Measurements from ENCODE around the gene ARHGEF38.
"Not testable (repeated sequence)": the region's sequence is repeated elsewhere in the genome, so short reads cannot be mapped to it uniquely, and the experiment has no call there.

ARHGEF38 gene

DNA sequence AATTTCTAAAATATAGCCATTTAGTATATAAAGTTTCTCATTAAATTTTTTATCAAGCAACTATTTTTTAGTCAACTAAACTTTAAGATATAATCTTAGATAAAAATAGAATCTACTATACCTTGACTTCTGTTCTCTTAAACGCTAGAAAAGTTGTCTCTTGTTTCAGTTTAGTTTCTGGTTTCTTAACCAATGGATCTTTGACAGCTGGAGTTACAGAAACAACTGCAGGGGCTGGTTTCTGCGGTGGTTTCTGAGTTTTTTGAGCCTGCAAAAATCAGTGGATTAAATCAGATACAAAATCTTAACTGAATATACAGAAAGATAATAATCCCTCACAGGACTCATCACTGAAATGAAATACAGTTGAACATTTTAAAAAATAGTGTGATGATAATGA, 134.2 kb downstream of the ARHGEF38 start:
- H3K27ac ChIP-seq (ENCODE audit: extremely low read depth, low read depth, low read length): no peak overlapping the region
- ChIA-PET POLR2A (no interaction called here), CTCF (no interaction called here)
- peaks cover 19 to 72% of the 10 kb centered on the region in 2 experiments for H3K36me3 ChIP-seq (ENCODE audit: control insufficient read depth in 2 of 2, insufficient read depth in 1 of 2, low read length in 2 of 2)
- H3K4me3 ChIP-seq (ENCODE audit: low read depth, low read length): no peak overlapping the region
- no peaks in the 10 kb centered on the region for H3K4me1 ChIP-seq (ENCODE audit: control insufficient read depth, insufficient read depth, low read length)
- TF ChIP-seq ZNF16 (tag by site-specific recombination; IDR thresholded peaks at IDR 0.05; ENCODE audit: low read depth) (no peak), ZNF664 (tag by site-specific recombination; IDR thresholded peaks at IDR 0.05) (no peak), TRIM28 (IDR thresholded peaks at IDR 0.05; ENCODE audit: borderline replicate concordance, low read length) (no peak), ZNF302 (tag by site-specific recombination; IDR thresholded peaks at IDR 0.05; ENCODE audit: low read depth) (no peak), ZNF394 (tag by site-specific recombination; IDR thresholded peaks at IDR 0.05; ENCODE audit: borderline replicate concordance) (no peak), ZBTB48 (tag by site-specific recombination; IDR thresholded peaks at IDR 0.05) (no peak), SALL2 (tag by site-specific recombination; IDR thresholded peaks at IDR 0.05; ENCODE audit: borderline replicate concordance) (no peak), ZNF146 (tag by site-specific recombination; IDR thresholded peaks at IDR 0.05) (no peak), ZNF623 (tag by site-specific recombination; IDR thresholded peaks at IDR 0.05) (no peak), ZNF10 (tag by site-specific recombination; IDR thresholded peaks at IDR 0.05) (no peak), ZNF558 (tag by site-specific recombination; IDR thresholded peaks at IDR 0.05) (no peak)
- TF ChIP-seq, protein P1, sequence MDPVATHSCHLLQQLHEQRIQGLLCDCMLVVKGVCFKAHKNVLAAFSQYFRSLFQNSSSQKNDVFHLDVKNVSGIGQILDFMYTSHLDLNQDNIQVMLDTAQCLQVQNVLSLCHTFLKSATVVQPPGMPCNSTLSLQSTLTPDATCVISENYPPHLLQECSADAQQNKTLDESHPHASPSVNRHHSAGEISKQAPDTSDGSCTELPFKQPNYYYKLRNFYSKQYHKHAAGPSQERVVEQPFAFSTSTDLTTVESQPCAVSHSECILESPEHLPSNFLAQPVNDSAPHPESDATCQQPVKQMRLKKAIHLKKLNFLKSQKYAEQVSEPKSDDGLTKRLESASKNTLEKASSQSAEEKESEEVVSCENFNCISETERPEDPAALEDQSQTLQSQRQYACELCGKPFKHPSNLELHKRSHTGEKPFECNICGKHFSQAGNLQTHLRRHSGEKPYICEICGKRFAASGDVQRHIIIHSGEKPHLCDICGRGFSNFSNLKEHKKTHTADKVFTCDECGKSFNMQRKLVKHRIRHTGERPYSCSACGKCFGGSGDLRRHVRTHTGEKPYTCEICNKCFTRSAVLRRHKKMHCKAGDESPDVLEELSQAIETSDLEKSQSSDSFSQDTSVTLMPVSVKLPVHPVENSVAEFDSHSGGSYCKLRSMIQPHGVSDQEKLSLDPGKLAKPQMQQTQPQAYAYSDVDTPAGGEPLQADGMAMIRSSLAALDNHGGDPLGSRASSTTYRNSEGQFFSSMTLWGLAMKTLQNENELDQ (tag by site-specific recombination; IDR thresholded peaks at IDR 0.05; ENCODE audit: low read depth): no peak
- TF ChIP-seq, protein P2, sequence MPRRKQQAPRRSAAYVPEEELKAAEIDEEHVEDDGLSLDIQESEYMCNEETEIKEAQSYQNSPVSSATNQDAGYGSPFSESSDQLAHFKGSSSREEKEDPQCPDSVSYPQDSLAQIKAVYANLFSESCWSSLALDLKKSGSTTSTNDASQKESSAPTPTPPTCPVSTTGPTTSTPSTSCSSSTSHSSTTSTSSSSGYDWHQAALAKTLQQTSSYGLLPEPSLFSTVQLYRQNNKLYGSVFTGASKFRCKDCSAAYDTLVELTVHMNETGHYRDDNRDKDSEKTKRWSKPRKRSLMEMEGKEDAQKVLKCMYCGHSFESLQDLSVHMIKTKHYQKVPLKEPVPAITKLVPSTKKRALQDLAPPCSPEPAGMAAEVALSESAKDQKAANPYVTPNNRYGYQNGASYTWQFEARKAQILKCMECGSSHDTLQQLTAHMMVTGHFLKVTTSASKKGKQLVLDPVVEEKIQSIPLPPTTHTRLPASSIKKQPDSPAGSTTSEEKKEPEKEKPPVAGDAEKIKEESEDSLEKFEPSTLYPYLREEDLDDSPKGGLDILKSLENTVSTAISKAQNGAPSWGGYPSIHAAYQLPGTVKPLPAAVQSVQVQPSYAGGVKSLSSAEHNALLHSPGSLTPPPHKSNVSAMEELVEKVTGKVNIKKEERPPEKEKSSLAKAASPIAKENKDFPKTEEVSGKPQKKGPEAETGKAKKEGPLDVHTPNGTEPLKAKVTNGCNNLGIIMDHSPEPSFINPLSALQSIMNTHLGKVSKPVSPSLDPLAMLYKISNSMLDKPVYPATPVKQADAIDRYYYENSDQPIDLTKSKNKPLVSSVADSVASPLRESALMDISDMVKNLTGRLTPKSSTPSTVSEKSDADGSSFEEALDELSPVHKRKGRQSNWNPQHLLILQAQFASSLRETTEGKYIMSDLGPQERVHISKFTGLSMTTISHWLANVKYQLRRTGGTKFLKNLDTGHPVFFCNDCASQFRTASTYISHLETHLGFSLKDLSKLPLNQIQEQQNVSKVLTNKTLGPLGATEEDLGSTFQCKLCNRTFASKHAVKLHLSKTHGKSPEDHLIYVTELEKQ (tag by site-specific recombination; IDR thresholded peaks at IDR 0.05; ENCODE audit: borderline replicate concordance): no peak
- TF ChIP-seq, protein P3, sequence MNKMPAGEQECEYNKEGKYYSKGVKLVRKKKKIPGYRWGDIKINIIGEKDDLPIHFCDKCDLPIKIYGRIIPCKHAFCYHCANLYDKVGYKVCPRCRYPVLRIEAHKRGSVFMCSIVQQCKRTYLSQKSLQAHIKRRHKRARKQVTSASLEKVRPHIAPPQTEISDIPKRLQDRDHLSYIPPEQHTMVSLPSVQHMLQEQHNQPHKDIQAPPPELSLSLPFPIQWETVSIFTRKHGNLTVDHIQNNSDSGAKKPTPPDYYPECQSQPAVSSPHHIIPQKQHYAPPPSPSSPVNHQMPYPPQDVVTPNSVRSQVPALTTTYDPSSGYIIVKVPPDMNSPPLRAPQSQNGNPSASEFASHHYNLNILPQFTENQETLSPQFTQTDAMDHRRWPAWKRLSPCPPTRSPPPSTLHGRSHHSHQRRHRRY (tag by site-specific recombination; IDR thresholded peaks at IDR 0.05): no peak
- TF ChIP-seq, protein P4, sequence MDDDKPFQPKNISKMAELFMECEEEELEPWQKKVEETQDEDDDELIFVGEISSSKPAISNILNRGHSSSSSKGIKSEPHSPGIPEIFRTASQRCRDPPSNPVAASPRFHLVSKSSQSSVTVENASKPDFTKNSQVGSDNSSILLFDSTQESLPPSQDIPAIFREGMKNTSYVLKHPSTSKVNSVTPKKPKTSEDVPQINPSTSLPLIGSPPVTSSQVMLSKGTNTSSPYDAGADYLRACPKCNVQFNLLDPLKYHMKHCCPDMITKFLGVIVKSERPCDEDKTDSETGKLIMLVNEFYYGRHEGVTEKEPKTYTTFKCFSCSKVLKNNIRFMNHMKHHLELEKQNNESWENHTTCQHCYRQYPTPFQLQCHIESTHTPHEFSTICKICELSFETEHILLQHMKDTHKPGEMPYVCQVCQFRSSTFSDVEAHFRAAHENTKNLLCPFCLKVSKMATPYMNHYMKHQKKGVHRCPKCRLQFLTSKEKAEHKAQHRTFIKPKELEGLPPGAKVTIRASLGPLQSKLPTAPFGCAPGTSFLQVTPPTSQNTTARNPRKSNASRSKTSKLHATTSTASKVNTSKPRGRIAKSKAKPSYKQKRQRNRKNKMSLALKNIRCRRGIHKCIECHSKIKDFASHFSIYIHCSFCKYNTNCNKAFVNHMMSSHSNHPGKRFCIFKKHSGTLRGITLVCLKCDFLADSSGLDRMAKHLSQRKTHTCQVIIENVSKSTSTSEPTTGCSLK (tag by site-specific recombination; IDR thresholded peaks at IDR 0.05): no peak
- TF ChIP-seq, protein P5, sequence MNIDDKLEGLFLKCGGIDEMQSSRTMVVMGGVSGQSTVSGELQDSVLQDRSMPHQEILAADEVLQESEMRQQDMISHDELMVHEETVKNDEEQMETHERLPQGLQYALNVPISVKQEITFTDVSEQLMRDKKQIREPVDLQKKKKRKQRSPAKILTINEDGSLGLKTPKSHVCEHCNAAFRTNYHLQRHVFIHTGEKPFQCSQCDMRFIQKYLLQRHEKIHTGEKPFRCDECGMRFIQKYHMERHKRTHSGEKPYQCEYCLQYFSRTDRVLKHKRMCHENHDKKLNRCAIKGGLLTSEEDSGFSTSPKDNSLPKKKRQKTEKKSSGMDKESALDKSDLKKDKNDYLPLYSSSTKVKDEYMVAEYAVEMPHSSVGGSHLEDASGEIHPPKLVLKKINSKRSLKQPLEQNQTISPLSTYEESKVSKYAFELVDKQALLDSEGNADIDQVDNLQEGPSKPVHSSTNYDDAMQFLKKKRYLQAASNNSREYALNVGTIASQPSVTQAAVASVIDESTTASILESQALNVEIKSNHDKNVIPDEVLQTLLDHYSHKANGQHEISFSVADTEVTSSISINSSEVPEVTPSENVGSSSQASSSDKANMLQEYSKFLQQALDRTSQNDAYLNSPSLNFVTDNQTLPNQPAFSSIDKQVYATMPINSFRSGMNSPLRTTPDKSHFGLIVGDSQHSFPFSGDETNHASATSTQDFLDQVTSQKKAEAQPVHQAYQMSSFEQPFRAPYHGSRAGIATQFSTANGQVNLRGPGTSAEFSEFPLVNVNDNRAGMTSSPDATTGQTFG (tag by site-specific recombination; IDR thresholded peaks at IDR 0.05; ENCODE audit: borderline replicate concordance): no peak
- TF ChIP-seq, protein P6, sequence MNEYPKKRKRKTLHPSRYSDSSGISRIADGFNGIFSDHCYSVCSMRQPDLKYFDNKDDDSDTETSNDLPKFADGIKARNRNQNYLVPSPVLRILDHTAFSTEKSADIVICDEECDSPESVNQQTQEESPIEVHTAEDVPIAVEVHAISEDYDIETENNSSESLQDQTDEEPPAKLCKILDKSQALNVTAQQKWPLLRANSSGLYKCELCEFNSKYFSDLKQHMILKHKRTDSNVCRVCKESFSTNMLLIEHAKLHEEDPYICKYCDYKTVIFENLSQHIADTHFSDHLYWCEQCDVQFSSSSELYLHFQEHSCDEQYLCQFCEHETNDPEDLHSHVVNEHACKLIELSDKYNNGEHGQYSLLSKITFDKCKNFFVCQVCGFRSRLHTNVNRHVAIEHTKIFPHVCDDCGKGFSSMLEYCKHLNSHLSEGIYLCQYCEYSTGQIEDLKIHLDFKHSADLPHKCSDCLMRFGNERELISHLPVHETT (tag by site-specific recombination; IDR thresholded peaks at IDR 0.05): no peak
- no peaks in the 10 kb centered on the region for H3K9me3 ChIP-seq (ENCODE audit: control insufficient read depth, insufficient read depth, low read depth, low read length)

DNA sequence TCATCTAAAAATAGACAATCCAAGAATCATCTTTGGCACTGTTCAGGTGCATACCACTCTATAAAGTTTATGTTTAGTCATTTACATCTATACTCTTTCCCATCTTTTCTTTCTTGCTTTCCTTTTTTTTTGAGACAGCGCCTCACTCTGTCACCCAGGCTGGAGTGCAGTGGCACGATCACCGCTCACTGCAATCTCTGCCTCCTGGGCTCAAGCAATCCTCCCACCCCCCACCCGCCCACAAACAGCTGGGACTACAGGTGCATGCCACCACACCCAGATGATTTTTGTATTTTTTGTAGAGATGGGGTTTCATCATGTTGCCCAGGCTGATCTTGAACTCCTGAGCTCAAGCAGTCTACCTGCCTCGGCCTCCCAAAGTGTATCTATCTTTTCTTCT, 142.4 kb downstream of the ARHGEF38 start:
- H3K36me3 ChIP-seq (ENCODE audit: control insufficient read depth in 2 of 2, insufficient read depth in 1 of 2, low read length in 2 of 2): peaks cover 19 to 80% of the 10 kb centered on the region in 2 experiments
- CTCF ChIA-PET: interaction anchor here (0.5 to 1.0 kb wide), 3 partner anchors 192 to 1852 kb away, joined by 3 read pairs; partner anchors contain the start of gene PPA2
- H3K9me3 ChIP-seq (ENCODE audit: control insufficient read depth, insufficient read depth, low read depth, low read length); H3K27ac ChIP-seq (ENCODE audit: extremely low read depth, low read depth, low read length); POLR2A ChIA-PET; H3K4me1 ChIP-seq (ENCODE audit: control insufficient read depth, insufficient read depth, low read length); H3K4me3 ChIP-seq (ENCODE audit: low read depth, low read length): not testable (repeated sequence)

DNA sequence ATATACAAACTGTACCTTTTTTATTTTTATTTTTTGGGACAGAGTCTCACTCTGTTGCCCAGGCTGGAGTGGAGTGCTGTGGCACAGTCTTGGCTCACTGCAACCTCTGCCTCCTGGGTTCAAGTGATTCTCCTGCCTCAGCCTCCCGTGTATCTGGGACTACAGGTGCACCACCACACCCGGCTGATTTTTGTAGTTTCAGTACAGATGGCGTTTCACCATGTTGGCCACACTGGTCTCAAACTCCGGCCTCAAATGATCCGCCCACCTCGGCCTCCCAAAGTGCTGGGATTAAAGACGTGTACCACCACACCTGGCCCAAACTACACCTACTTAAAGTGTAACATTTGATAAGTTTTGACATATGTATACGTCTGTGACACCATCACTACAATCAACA, 143.4 kb downstream of the ARHGEF38 start:
- peaks cover 19 to 76% of the 10 kb centered on the region in 2 experiments for H3K36me3 ChIP-seq (ENCODE audit: control insufficient read depth in 2 of 2, insufficient read depth in 1 of 2, low read length in 2 of 2)
- POLR2A ChIA-PET; H3K4me1 ChIP-seq (ENCODE audit: control insufficient read depth, insufficient read depth, low read length); H3K27ac ChIP-seq (ENCODE audit: extremely low read depth, low read depth, low read length); H3K9me3 ChIP-seq (ENCODE audit: control insufficient read depth, insufficient read depth, low read depth, low read length); H3K4me3 ChIP-seq (ENCODE audit: low read depth, low read length): not testable (repeated sequence)
- CTCF ChIA-PET: interaction anchor here (0.6 to 1.0 kb wide), 3 partner anchors 222 to 1419 kb away, joined by 3 read pairs; partner anchors contain the start of gene PPA2

Data from HEK293 (cell line).